Neural progenitor cell (in vitro differentiated cells): ENCODE data around the gene MSL2. TPM values are rescaled to one million over a fixed set of nuclear protein-coding genes. Genes with fewer than 3 reads are reported as not detected.
"Not testable (repeated sequence)": the region's sequence is repeated elsewhere in the genome, so short reads cannot be mapped to it uniquely, and the experiment has no call there.

Source experiments
- DNase-seq: peaks from one replicate; pipeline ENCODE4 v3.0.0-alpha.2; 2016; ENCODE audit warnings: low spot score
- H2AFZ ChIP-seq: fragments of 200-600 bp; sonication (generic); replicated peaks from 2 replicates; pipeline ENCODE4 v1.6.1; 2016; ENCODE audit warnings: antibody characterized with exemption
- H3F3A ChIP-seq: fragments of 200-600 bp; sonication (generic); 2 replicates; pipeline ENCODE4 v1.6.1; 2016; ENCODE audit warnings: antibody characterized with exemption, low read depth
- H3K27ac ChIP-seq: fragments of 200-600 bp; sonication (generic); 2 replicates; pipeline ENCODE4 v1.5.1; 2016; ENCODE audit warnings: mild to moderate bottlenecking
- H3K27me3 ChIP-seq: fragments of 200-600 bp; sonication (generic); 2 replicates; pipeline ENCODE4 v1.6.1; 2016; ENCODE audit warnings: mild to moderate bottlenecking, moderate library complexity
- H3K36me3 ChIP-seq: fragments of 200-600 bp; sonication (generic); 2 replicates; pipeline ENCODE4 v1.5.1; 2016
- H3K4me1 ChIP-seq: fragments of 200-600 bp; sonication (generic); 2 replicates; pipeline ENCODE4 v1.6.1; 2016; ENCODE audit warnings: mixed run types
- H3K4me2 ChIP-seq: fragments of 200-600 bp; sonication (generic); 2 replicates; pipeline ENCODE4 v1.6.1; 2016
- H3K4me3 ChIP-seq: fragments of 200-600 bp; sonication (generic); 2 replicates; pipeline ENCODE4 v1.5.1; 2016
- H3K79me2 ChIP-seq: fragments of 200-600 bp; sonication (generic); 2 replicates; pipeline ENCODE4 v1.6.1; 2016; ENCODE audit warnings: low read depth
- H3K9ac ChIP-seq: fragments of 200-600 bp; sonication (generic); 2 replicates; pipeline ENCODE4 v1.6.1; 2016
- H3K9me3 ChIP-seq: fragments of 200-600 bp; sonication (generic); 2 replicates; pipeline ENCODE4 v1.5.1; 2016; ENCODE audit warnings: low read depth
- H4K20me1 ChIP-seq: fragments of 200-600 bp; sonication (generic); 2 replicates; pipeline ENCODE4 v1.6.1; 2016; ENCODE audit warnings: low read depth
- H3K27ac Mint-ChIP-seq: 3 replicates; pipeline ENCODE4 v1.8.0; 2021; ENCODE audit warnings: mixed read lengths
- H3K27me3 Mint-ChIP-seq: 2 replicates; pipeline ENCODE4 v1.8.0; 2022; ENCODE audit warnings: low read depth, mild to moderate bottlenecking, inconsistent platforms, moderate library complexity, mixed read lengths; ENCODE audit not compliant: insufficient read depth
- H3K36me3 Mint-ChIP-seq: 3 replicates; pipeline ENCODE4 v1.8.0; 2021; ENCODE audit warnings: mixed read lengths
- H3K4me1 Mint-ChIP-seq: 3 replicates; pipeline ENCODE4 v1.8.0; 2021; ENCODE audit warnings: mixed read lengths
- H3K4me3 Mint-ChIP-seq: 3 replicates; pipeline ENCODE4 v1.8.0; 2021; ENCODE audit warnings: mild to moderate bottlenecking, moderate library complexity, mixed read lengths
- H3K9me3 Mint-ChIP-seq: 3 replicates; pipeline ENCODE4 v1.8.0; 2020; ENCODE audit warnings: mixed read lengths
- EZH2 ChIP-seq: fragments of 200-600 bp; sonication (generic); IDR thresholded peaks from 2 replicates; pipeline ENCODE4 v1.6.1; 2017; ENCODE audit warnings: antibody characterized with exemption, mild to moderate bottlenecking, moderate library complexity
- EZH2phosphoT487 ChIP-seq: fragments of 200-600 bp; sonication (generic); IDR thresholded peaks from 2 replicates; pipeline ENCODE4 v1.6.1; 2017; ENCODE audit warnings: antibody characterized with exemption
- total RNA-seq: library from RNA; depleted of rRNA; stranded (reverse); fragments of >200 nt; gene quantifications from 2 replicates; pipeline ENCODE4 v1.2.3, GENCODE V29; 2015; ENCODE audit warnings: low replicate concordance
- TF ChIP-seq, protein P1 (sequence below): fragments of 200-600 bp; sonication (generic); IDR thresholded peaks from 2 replicates; pipeline ENCODE4 v1.5.1; 2017; ENCODE audit warnings: antibody characterized with exemption, mild to moderate bottlenecking

Gene MSL2
- total RNA-seq, 1 donor from 2014 or later, result 52.9 TPM

DNA sequence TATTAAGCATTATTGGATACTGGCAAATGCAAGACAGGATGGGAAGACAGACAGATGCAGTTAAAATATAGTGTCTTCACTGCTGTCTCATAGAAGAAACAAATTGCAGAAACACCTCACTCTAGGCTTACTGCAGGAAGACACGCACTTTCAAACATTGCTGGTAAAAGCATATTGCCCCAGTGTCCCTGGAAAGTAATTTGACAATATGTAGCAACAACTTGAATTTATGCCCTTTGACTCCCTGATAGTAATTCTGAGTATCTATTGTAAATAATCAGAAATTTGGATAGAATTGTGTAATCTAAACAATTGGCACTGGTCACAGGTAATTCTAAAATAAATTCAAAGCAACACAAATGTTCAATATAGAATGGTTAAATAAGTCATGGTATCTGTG, 62.0 kb downstream of the MSL2 start:
- no peak overlapping the region for H3K4me2 ChIP-seq
- H3K79me2 ChIP-seq, result no peaks in the 10 kb centered on the region
- H3K4me3 ChIP-seq, result no peak overlapping the region
- H3K36me3 ChIP-seq, result no peaks in the 10 kb centered on the region
- no peaks in the 10 kb centered on the region for H3K4me1 ChIP-seq
- peaks cover 3% of the 10 kb centered on the region for H3K36me3 Mint-ChIP-seq
- TF ChIP-seq, protein P1, sequence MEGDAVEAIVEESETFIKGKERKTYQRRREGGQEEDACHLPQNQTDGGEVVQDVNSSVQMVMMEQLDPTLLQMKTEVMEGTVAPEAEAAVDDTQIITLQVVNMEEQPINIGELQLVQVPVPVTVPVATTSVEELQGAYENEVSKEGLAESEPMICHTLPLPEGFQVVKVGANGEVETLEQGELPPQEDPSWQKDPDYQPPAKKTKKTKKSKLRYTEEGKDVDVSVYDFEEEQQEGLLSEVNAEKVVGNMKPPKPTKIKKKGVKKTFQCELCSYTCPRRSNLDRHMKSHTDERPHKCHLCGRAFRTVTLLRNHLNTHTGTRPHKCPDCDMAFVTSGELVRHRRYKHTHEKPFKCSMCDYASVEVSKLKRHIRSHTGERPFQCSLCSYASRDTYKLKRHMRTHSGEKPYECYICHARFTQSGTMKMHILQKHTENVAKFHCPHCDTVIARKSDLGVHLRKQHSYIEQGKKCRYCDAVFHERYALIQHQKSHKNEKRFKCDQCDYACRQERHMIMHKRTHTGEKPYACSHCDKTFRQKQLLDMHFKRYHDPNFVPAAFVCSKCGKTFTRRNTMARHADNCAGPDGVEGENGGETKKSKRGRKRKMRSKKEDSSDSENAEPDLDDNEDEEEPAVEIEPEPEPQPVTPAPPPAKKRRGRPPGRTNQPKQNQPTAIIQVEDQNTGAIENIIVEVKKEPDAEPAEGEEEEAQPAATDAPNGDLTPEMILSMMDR, result no peak
- TF ChIP-seq EZH2phosphoT487, result no peak
- no peak for TF ChIP-seq EZH2
- H3K27me3 Mint-ChIP-seq, result no peaks in the 10 kb centered on the region
- H3K27ac Mint-ChIP-seq, result no peak overlapping the region
- H3K4me1 Mint-ChIP-seq, result no peaks in the 10 kb centered on the region
- no peaks in the 10 kb centered on the region for H3K9me3 ChIP-seq
- no peaks in the 10 kb centered on the region for H3F3A ChIP-seq
- no peak overlapping the region for H2AFZ ChIP-seq
- no peak for DNase-seq
- H3K27ac ChIP-seq, result no peak overlapping the region
- no peaks in the 10 kb centered on the region for H3K27me3 ChIP-seq
- no peak overlapping the region for H3K9ac ChIP-seq
- no peaks in the 10 kb centered on the region for H4K20me1 ChIP-seq
- no peaks in the 10 kb centered on the region for H3K9me3 Mint-ChIP-seq
- H3K4me3 Mint-ChIP-seq, result no peak overlapping the region

GRCh38 chr3:136131647-136132046, 64.5 kb downstream of the MSL2 start:
- not testable (repeated sequence) for H3K79me2 ChIP-seq, H3K4me3 Mint-ChIP-seq, H3K27ac Mint-ChIP-seq, H3K27ac ChIP-seq, H3K27me3 Mint-ChIP-seq, DNase-seq, H3K9ac ChIP-seq, H3K27me3 ChIP-seq, H3K36me3 ChIP-seq, H3K36me3 Mint-ChIP-seq, H3K4me1 ChIP-seq, H3K4me1 Mint-ChIP-seq, H4K20me1 ChIP-seq, H3K4me2 ChIP-seq, H3F3A ChIP-seq, H3K4me3 ChIP-seq, H3K9me3 ChIP-seq, H2AFZ ChIP-seq
- peaks cover 13% of the 10 kb centered on the region for H3K9me3 Mint-ChIP-seq

DNA sequence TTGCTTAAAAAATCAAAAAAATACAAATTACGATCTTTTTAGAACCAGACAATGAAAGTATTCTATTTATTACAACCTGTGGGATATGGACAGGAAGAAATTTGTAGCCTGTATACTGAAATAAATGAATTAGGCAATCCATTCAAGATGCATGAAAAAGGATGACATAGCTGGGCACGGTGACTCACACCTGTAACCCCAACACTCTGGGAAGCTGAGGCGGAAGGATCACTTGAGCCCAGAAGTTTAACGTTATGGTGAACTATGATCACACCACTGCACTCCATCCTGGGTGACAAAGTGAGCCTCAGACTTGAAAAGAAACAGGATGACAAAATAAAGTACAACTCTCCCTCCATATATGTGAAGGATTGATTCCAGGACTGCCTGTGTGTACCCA, 74.1 kb downstream of the MSL2 start:
- Mint-ChIP-seq H3K4me3 (no peak overlapping the region), H3K36me3 (peaks cover 19% of the 10 kb centered on the region), H3K27ac (no peak overlapping the region), H3K4me1 (no peaks in the 10 kb centered on the region), H3K9me3 (peaks cover 14% of the 10 kb centered on the region), H3K27me3 (peaks cover 2% of the 10 kb centered on the region)
- Histone ChIP-seq H3K27me3 (no peaks in the 10 kb centered on the region), H3K36me3 (peaks cover 7% of the 10 kb centered on the region), H3K79me2 (no peaks in the 10 kb centered on the region), H2AFZ (no peak overlapping the region), H3K27ac (no peak overlapping the region), H3F3A (no peaks in the 10 kb centered on the region), H3K4me1 (no peaks in the 10 kb centered on the region), H4K20me1 (no peaks in the 10 kb centered on the region), H3K4me2 (no peak overlapping the region), H3K9ac (no peak overlapping the region), H3K4me3 (no peak overlapping the region), H3K9me3 (peaks cover 4% of the 10 kb centered on the region)
- DNase-seq, result no peak
- TF ChIP-seq, protein P1, result no peak
- no peak for TF ChIP-seq EZH2phosphoT487
- TF ChIP-seq EZH2, result no peak

- Mint-ChIP-seq H3K27ac (no peak overlapping the region), H3K4me3 (no peak overlapping the region), H3K36me3 (peaks cover 14% of the 10 kb centered on the region), H3K27me3 (peaks cover 3% of the 10 kb centered on the region), H3K9me3 (peaks cover 19% of the 10 kb centered on the region), H3K4me1 (no peaks in the 10 kb centered on the region)
- H3K9me3 ChIP-seq, result peaks cover 7% of the 10 kb centered on the region
- H3K4me1 ChIP-seq, result no peaks in the 10 kb centered on the region
- H3K4me2 ChIP-seq, result no peak overlapping the region
- H3K79me2 ChIP-seq, result no peaks in the 10 kb centered on the region
- H3K27me3 ChIP-seq, result no peaks in the 10 kb centered on the region
- H3K9ac ChIP-seq, result no peak overlapping the region
- H3K36me3 ChIP-seq, result peaks cover 7% of the 10 kb centered on the region
- H3K27ac ChIP-seq, result no peak overlapping the region
- no peak overlapping the region for H2AFZ ChIP-seq
- H3K4me3 ChIP-seq, result no peak overlapping the region
- H3F3A ChIP-seq, result no peaks in the 10 kb centered on the region
- TF ChIP-seq, protein P1, result no peak
- no peak for TF ChIP-seq EZH2
- TF ChIP-seq EZH2phosphoT487, result no peak
- no peak for DNase-seq
- H4K20me1 ChIP-seq, result no peaks in the 10 kb centered on the region
Measured at GRCh38 chr3:136120373-136121348, 75.5 kb downstream of the MSL2 start.

DNA sequence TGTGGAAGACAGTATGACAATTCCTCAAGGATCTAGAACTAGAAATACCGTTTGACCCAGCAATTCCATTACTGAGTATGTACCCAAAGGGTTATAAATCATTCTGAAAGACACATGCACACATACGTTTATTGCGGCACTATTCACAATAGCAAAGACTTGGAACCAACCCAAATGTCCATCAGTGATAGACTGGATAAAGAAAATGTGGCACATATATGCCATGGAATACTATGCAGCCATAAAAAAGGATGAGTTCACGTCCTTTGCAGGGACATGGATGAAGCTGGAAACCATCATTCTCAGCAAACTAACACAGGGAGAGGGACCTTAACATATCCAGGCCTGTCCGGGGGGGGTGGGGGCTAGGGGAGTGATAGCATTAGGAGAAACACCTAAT, 76.4 kb downstream of the MSL2 start:
- not testable (repeated sequence) for DNase-seq, H3K27me3 ChIP-seq, H3K4me3 Mint-ChIP-seq, H3K27ac ChIP-seq, H3K79me2 ChIP-seq, H2AFZ ChIP-seq, H4K20me1 ChIP-seq, H3K4me1 Mint-ChIP-seq, H3K4me3 ChIP-seq, H3K27ac Mint-ChIP-seq, H3K27me3 Mint-ChIP-seq, H3K9ac ChIP-seq, H3K4me1 ChIP-seq, H3K36me3 ChIP-seq, H3K4me2 ChIP-seq, H3F3A ChIP-seq, H3K9me3 ChIP-seq
- Mint-ChIP-seq H3K36me3 (peaks cover 14% of the 10 kb centered on the region), H3K9me3 (peaks cover 23% of the 10 kb centered on the region)
